Pancreas (tissue), 10 donors: ENCODE measurements around the gene SARS2. TPM values are rescaled to one million over a fixed set of nuclear protein-coding genes. Genes with fewer than 3 reads are reported as not detected.

Source experiments
- ATAC-seq, 4 donors: fragments of 200-7000 bp; cut with Tn5 transposase; one replicate each; pipeline versions ENCODE4 v1.8.0 to v1.9.1; 2020; ENCODE audit warnings: mild to moderate bottlenecking in 4 of 4, moderate library complexity in 4 of 4
- DNase-seq, 6 donors: peaks; one replicate each; pipeline ENCODE4 v3.0.0-alpha.2; 2020
- FAIRE-seq: peaks from 2 replicates; lab custom pipeline; 2012; peaks lifted over from hg19 to GRCh38; lab: Jason Lieb, UNC
- H3K27ac ChIP-seq, 4 donors: fragments of 200-600 bp; sonication (generic); 1 replicate in 3 of 4; 2 replicates in 1 of 4; pipeline versions ENCODE4 v1.5.0 to v1.8.0; 2020
- H3K27me3 ChIP-seq, 4 donors: fragments of 200-600 bp; one replicate each; pipeline ENCODE4 v1.8.0; 2021
- H3K36me3 ChIP-seq, 3 donors: fragments of 200-600 bp; sonication (generic) in 1 of 3; one replicate each; pipeline versions ENCODE4 v1.5.0 to v1.8.0; 2020 to 2021
- H3K4me1 ChIP-seq, 3 donors: fragments of 200-600 bp; one replicate each; pipeline ENCODE4 v1.8.0; 2021
- H3K4me3 ChIP-seq, 4 donors: fragments of 200-600 bp; sonication (generic) in 2 of 4; one replicate each; pipeline versions ENCODE4 v1.5.0 to v1.8.0; 2020 to 2021
- H3K9me3 ChIP-seq, 4 donors: fragments of 200-600 bp; one replicate each; pipeline ENCODE4 v1.8.0; 2021
- WGBS, 2 donors: extraction: QIAGEN DNeasy Blood & Tissue Kit; methylation state at CpG; one replicate each; pipeline ENCODE4 v1.1.7; 2013; 5-methylcytosine and 5-hydroxymethylcytosine counted together
- intact Hi-C, 3 donors: fragments of 100-400 bp; cut with DNase I; formaldehyde crosslinking; loops; one replicate each; pipeline versions ENCODE4 v1.11.1 to v1.14.2; 2022
- polyA plus RNA-seq, 2 donors: library from polyadenylated mRNA; stranded (reverse); fragments of 200-250 nt; gene quantifications; one replicate each; pipeline ENCODE4 v1.2.3, GENCODE V29; 2013
- total RNA-seq, 6 donors: library from RNA; stranded (reverse); fragmentation: NEBNext Ultra II Directional in 4 of 6; extraction: Animal tissue kit (Norgen Biotek cat#: 25700) in 4 of 6; gene quantifications; one replicate each; pipeline versions ENCODE4 v1.2.1 to v1.2.4, GENCODE V29; 2021 to 2023
- TF ChIP-seq, protein P1 (sequence below), 4 donors: fragments of 200-600 bp; sonication (generic) in 3 of 4; IDR thresholded peaks; one replicate each; pipeline versions ENCODE4 v1.5.0 to v1.8.0; 2021; ENCODE audit warnings: antibody characterized with exemption in 4 of 4
- donor health status: healthy with polysubstance abuse.
- donor health status: DM: no; HTN: no; CAD: no; lungs with moderate emphysema.
- donor health status: DM: no; HTN: no; CAD: no.
- donor health status: control.
- donor health status: control.
- donor health status: Bipolar disorder and iron deficiency.
- donor health status: DM: yes; HTN: yes; CAD: no.
- donor health status: DM: no; HTN: no; CAD: no.
- donor health status: DM: no; HTN: no; CAD: no.
- donor health status: DM: yes; HTN: yes; CAD: no.

SARS2 gene
- total and polyA plus RNA-seq, 8 donors: 8.8 to 80.6 (median 15.4) TPM

DNA sequence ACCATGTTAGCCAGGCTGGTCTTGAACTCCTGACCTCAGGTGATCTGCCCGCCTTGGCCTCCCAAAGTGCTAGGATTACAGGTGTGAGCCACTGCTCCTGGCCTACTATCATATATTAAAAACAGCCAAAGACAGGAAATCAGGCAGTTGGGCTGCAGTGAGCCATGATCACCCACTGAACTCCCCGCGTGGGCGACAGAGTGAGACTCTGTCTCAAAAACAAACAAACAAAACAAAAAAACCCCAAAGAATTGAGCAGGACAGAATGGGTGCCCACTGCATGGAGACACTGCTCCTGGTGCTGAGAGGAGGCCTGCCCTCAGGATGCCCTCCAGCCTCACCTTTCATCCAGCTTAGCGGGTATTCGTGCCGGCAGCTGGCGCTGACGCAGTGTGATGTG lies 47.3 kb downstream of the SARS2 start:
- TF ChIP-seq, protein P1, sequence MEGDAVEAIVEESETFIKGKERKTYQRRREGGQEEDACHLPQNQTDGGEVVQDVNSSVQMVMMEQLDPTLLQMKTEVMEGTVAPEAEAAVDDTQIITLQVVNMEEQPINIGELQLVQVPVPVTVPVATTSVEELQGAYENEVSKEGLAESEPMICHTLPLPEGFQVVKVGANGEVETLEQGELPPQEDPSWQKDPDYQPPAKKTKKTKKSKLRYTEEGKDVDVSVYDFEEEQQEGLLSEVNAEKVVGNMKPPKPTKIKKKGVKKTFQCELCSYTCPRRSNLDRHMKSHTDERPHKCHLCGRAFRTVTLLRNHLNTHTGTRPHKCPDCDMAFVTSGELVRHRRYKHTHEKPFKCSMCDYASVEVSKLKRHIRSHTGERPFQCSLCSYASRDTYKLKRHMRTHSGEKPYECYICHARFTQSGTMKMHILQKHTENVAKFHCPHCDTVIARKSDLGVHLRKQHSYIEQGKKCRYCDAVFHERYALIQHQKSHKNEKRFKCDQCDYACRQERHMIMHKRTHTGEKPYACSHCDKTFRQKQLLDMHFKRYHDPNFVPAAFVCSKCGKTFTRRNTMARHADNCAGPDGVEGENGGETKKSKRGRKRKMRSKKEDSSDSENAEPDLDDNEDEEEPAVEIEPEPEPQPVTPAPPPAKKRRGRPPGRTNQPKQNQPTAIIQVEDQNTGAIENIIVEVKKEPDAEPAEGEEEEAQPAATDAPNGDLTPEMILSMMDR (IDR thresholded peaks at IDR 0.05): no peak
- no peak for ATAC-seq

GRCh38 chr19:38880882-38881609 lies 49.5 kb downstream of the SARS2 start:
- intact Hi-C loops: no loop called here
- 92 to 98% methylated on average over 19 of the region's 19 CpGs for WGBS, 2 donors
- Histone ChIP-seq H3K36me3 (no peaks in the 10 kb centered on the region), H3K27ac (no peak overlapping the region), H3K4me3 (no peak overlapping the region), H3K9me3 (no peaks in the 10 kb centered on the region), H3K4me1 (peaks cover 0 to 6% (median 0%) of the 10 kb centered on the region in 3 donors), H3K27me3 (no peaks in the 10 kb centered on the region)
- ATAC-seq: no peak
- TF ChIP-seq, protein P1 (IDR thresholded peaks at IDR 0.05): no peak
- DNase-seq: peak in 1 of 6 donors; percentile 48
- FAIRE-seq: no peak

More for the DNA sequence above, 47.3 kb downstream of the SARS2 start:
- no peaks in the 10 kb centered on the region for H3K27me3 ChIP-seq
- H3K4me1 ChIP-seq: peaks cover 0 to 7% (median 0%) of the 10 kb centered on the region in 3 donors
- FAIRE-seq: no peak
- H3K27ac ChIP-seq: no peak overlapping the region
- H3K4me3 ChIP-seq: no peak overlapping the region
- 92 to 95% methylated on average over 9 of the region's 9 CpGs for WGBS, 2 donors
- intact Hi-C loops: no loop called here
- DNase-seq: no peak
- H3K9me3 ChIP-seq: no peaks in the 10 kb centered on the region
- peaks cover 0 to 3% (median 0%) of the 10 kb centered on the region in 3 donors for H3K36me3 ChIP-seq

DNA sequence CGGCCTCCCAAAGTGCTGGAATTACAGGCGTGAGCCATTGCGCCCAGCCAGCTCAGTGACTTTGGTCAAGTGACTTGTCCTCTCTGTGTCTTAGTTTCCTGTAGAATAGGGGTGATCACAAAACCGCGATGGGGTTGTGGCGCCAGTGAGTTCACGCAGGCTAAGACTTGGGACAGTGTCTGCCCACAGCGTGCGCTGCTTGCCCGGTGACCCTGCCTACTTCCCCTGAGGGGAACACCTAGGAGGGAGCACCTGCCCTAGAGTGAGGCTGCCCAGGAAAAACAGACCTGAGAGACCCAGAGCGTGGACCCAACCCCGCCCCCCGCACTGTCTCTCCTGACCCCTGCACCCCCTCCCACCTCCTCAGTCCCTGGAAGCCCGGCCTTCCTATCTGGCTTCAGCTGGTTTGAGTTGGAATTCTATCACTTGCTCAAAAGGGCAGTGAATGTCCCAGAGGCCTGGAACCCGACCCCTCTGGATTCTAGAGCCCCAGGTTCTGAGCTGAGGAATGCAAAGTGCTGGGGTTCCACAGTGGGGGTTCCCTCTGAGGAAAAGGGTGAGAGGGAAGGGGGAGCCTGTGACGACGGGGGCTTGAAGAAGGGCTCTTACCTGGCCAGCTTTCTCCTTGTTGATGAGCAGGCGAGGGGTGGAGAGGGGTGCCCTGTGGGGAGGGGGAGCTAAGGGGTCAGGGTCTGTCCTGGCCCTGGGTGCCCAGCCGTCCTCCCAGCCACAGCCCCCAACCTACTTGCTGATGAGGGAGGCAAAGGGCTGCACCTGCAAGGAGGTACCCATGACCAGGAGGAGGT lies 50.3 kb downstream of the SARS2 start:
- TF ChIP-seq, protein P1 (IDR thresholded peaks at IDR 0.05): no peak
- H3K27ac ChIP-seq: no peak overlapping the region
- intact Hi-C loops: no loop called here
- no peaks in the 10 kb centered on the region for H3K36me3 ChIP-seq
- DNase-seq (peak in 1 of 6 donors; percentile 62), ATAC-seq (no peak), FAIRE-seq (no peak)
- no peaks in the 10 kb centered on the region for H3K9me3 ChIP-seq
- no peaks in the 10 kb centered on the region for H3K27me3 ChIP-seq
- no peak overlapping the region for H3K4me3 ChIP-seq
- H3K4me1 ChIP-seq: peaks cover 0 to 4% (median 0%) of the 10 kb centered on the region in 3 donors
- WGBS, 2 donors: 94 to 98% methylated on average over 15 to 19 of the region's 19 CpGs

DNA sequence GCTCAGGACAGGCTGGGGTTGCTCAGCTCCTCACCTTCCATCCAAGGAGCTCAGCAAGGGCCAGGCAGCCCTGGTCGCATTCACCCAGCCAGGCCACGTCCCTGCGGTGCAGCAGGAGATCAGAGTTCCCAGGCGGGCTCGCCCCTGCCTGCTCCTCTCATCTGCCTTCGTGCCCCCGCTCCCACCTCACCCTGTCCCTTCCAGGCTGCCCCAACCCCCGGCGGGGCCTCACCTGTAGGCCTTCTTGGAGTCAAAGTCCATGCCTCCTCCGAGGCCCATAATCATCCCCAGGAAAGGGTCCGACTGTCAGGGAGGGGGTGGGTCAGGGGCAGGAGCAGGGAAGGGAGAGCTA lies 51.2 kb downstream of the SARS2 start:
- ATAC-seq: no peak
- DNase-seq: peak in 1 of 6 donors; percentile 60
- Histone ChIP-seq H3K4me3 (no peak overlapping the region), H3K36me3 (no peaks in the 10 kb centered on the region), H3K27me3 (no peaks in the 10 kb centered on the region), H3K9me3 (no peaks in the 10 kb centered on the region), H3K4me1 (peaks cover 0 to 4% (median 0%) of the 10 kb centered on the region in 3 donors), H3K27ac (no peak overlapping the region)
- WGBS, 2 donors: 78 to 87% methylated on average over 10 to 11 of the region's 11 CpGs
- intact Hi-C loops: no loop called here
- FAIRE-seq: no peak
- TF ChIP-seq, protein P1 (IDR thresholded peaks at IDR 0.05): no peak
